Osteoblast (primary cell): ENCODE data around the gene SLAMF9. TPM values are rescaled to one million over a fixed set of nuclear protein-coding genes. Genes with fewer than 3 reads are reported as not detected.

Source experiments
- DNase-seq: peaks from one replicate; pipeline ENCODE4 v3.0.0; 2011; ENCODE audit warnings: low spot score, mixed read lengths; ENCODE audit not compliant: insufficient read length; ENCODE audit errors: missing footprints
- H2AFZ ChIP-seq: 2 replicates; pipeline ENCODE4 v1.6.0; 2011; ENCODE audit warnings: mild to moderate bottlenecking, low read length
- H3K27ac ChIP-seq: 2 replicates; pipeline ENCODE4 v1.5.1; 2011; ENCODE audit warnings: mild to moderate bottlenecking, low read depth, low read length, moderate library complexity
- H3K27me3 ChIP-seq: 2 replicates; pipeline ENCODE4 v1.6.0; 2012; ENCODE audit warnings: mild to moderate bottlenecking, control low read depth, inconsistent platforms, low read length, moderate library complexity; ENCODE audit not compliant: insufficient read depth
- H3K36me3 ChIP-seq: 2 replicates; pipeline ENCODE4 v1.5.1; 2011; ENCODE audit warnings: mild to moderate bottlenecking, low read length, control low read depth, moderate library complexity; ENCODE audit not compliant: insufficient read depth
- H3K4me1 ChIP-seq: 2 replicates; pipeline ENCODE4 v1.5.1; 2011; ENCODE audit warnings: mild to moderate bottlenecking, low read length, control low read depth, moderate library complexity; ENCODE audit not compliant: insufficient read depth
- H3K4me2 ChIP-seq: 2 replicates; pipeline ENCODE4 v1.6.0; 2011; ENCODE audit warnings: mild to moderate bottlenecking, low read length; ENCODE audit not compliant: insufficient read depth
- H3K4me3 ChIP-seq: fragments of 200-600 bp; sonication (generic); 3 replicates; pipeline ENCODE4 v1.5.1; 2012; ENCODE audit warnings: mild to moderate bottlenecking, low read length, inconsistent platforms; ENCODE audit not compliant: insufficient read depth
- H3K79me2 ChIP-seq: 2 replicates; pipeline ENCODE4 v1.6.0; 2012; ENCODE audit warnings: mild to moderate bottlenecking, low read length, control low read depth, inconsistent platforms; ENCODE audit not compliant: insufficient read depth
- H3K9me3 ChIP-seq: 2 replicates; pipeline ENCODE4 v1.5.1; 2011; ENCODE audit warnings: low read depth, low read length, control low read depth
- H4K20me1 ChIP-seq: 2 replicates; pipeline ENCODE4 v1.6.0; 2012; ENCODE audit warnings: mild to moderate bottlenecking, low read length, control low read depth; ENCODE audit not compliant: insufficient read depth
- CTCF ChIP-seq: IDR thresholded peaks from 2 replicates; pipeline ENCODE4 v1.5.1; 2011; ENCODE audit warnings: mild to moderate bottlenecking, low read depth, low read length, moderate library complexity; ENCODE audit errors: extremely low read depth
- total RNA-seq: library from RNA; depleted of rRNA; stranded (reverse); fragments of >200 nt; gene quantifications from 2 replicates; pipeline ENCODE4 v1.2.3, GENCODE V29; 2012

Gene SLAMF9
- total RNA-seq, 1 donor: not detected

- no peak overlapping the region for H2AFZ ChIP-seq
- H3K27ac ChIP-seq: no peak overlapping the region
- no peak for TF ChIP-seq CTCF
- no peak overlapping the region for H3K4me2 ChIP-seq
- H4K20me1 ChIP-seq: no peaks in the 10 kb centered on the region
- no peaks in the 10 kb centered on the region for H3K36me3 ChIP-seq
- no peaks in the 10 kb centered on the region for H3K79me2 ChIP-seq
- no peaks in the 10 kb centered on the region for H3K9me3 ChIP-seq
- DNase-seq: no peak
- peaks cover 33% of the 10 kb centered on the region for H3K4me1 ChIP-seq
- no peaks in the 10 kb centered on the region for H3K27me3 ChIP-seq
- H3K4me3 ChIP-seq: no peak overlapping the region
These were observed 40.9 kb upstream of the SLAMF9 start for GRCh38 chr1:159994896-159995295.

GRCh38 chr1:159993911-159994310 is 39.9 kb upstream of the SLAMF9 start:
- TF ChIP-seq CTCF: no peak
- no peak overlapping the region for H3K27ac ChIP-seq
- H3K4me1 ChIP-seq: peaks cover 29% of the 10 kb centered on the region
- H3K9me3 ChIP-seq: no peaks in the 10 kb centered on the region
- no peak for DNase-seq
- H3K27me3 ChIP-seq: no peaks in the 10 kb centered on the region
- H3K36me3 ChIP-seq: no peaks in the 10 kb centered on the region
- no peak overlapping the region for H3K4me3 ChIP-seq
- H2AFZ ChIP-seq: no peak overlapping the region
- H3K4me2 ChIP-seq: no peak overlapping the region
- H4K20me1 ChIP-seq: no peaks in the 10 kb centered on the region
- no peaks in the 10 kb centered on the region for H3K79me2 ChIP-seq

GRCh38 chr1:159992161-159992560 is 38.1 kb upstream of the SLAMF9 start:
- no peak for DNase-seq
- Histone ChIP-seq H3K27me3 (no peaks in the 10 kb centered on the region), H3K36me3 (no peaks in the 10 kb centered on the region), H3K4me3 (no peak overlapping the region), H3K4me2 (no peak overlapping the region), H3K27ac (no peak overlapping the region), H3K9me3 (no peaks in the 10 kb centered on the region), H4K20me1 (no peaks in the 10 kb centered on the region), H3K4me1 (peaks cover 29% of the 10 kb centered on the region), H3K79me2 (no peaks in the 10 kb centered on the region), H2AFZ (no peak overlapping the region)
- no peak for TF ChIP-seq CTCF

- Histone ChIP-seq H3K36me3 (no peaks in the 10 kb centered on the region), H3K4me1 (peaks cover 24% of the 10 kb centered on the region), H3K9me3 (no peaks in the 10 kb centered on the region), H3K27ac (no peak overlapping the region), H3K27me3 (no peaks in the 10 kb centered on the region), H3K4me2 (peak overlapping the region; percentile 69), H3K4me3 (peak overlapping the region; percentile 38), H4K20me1 (no peaks in the 10 kb centered on the region), H2AFZ (peak overlapping the region; percentile 83), H3K79me2 (no peaks in the 10 kb centered on the region)
- DNase-seq: no peak
- TF ChIP-seq CTCF: no peak
These were observed 37.5 kb upstream of the SLAMF9 start for GRCh38 chr1:159991513-159991912.
